Measurements from ENCODE around the gene CEACAM19.
A peak's percentile ranks its signal among the peaks of the same experiment; 100 is the strongest.

CEACAM19 gene

GRCh38 chr19:44672226-44672625 is 944 bp downstream of the CEACAM19 start:
- TF ChIP-seq POLR2A (IDR thresholded peaks at IDR 0.05; ENCODE audit: extremely low read depth, insufficient read length), result no peak
- DNase-seq (ENCODE audit: low read depth), result no peak
- H3K4me3 ChIP-seq (ENCODE audit: low read depth, low read length), result no peak overlapping the region

GRCh38 chr19:44673510-44673909 is 2.2 kb downstream of the CEACAM19 start:
- DNase-seq (ENCODE audit: low read depth), result no peak
- TF ChIP-seq POLR2A (IDR thresholded peaks at IDR 0.05; ENCODE audit: extremely low read depth, insufficient read length), result no peak
- H3K4me3 ChIP-seq (ENCODE audit: low read depth, low read length), result no peak overlapping the region

- TF ChIP-seq MYC (IDR thresholded peaks at IDR 0.05; ENCODE audit: low read depth, low read length), result no peak
- no peak for TF ChIP-seq MAX (IDR thresholded peaks at IDR 0.05; ENCODE audit: low read depth, low read length)
- no peak for DNase-seq (ENCODE audit: low read depth)
- H3K4me3 ChIP-seq (ENCODE audit: low read depth, low read length), result no peak overlapping the region
Observed at GRCh38 chr19:44675521-44675920, 4.2 kb downstream of the CEACAM19 start.

GRCh38 chr19:44677019-44677811 is 5.9 kb downstream of the CEACAM19 start:
- no peak for TF ChIP-seq CTCF (IDR thresholded peaks at IDR 0.05; ENCODE audit: low read depth, low read length)
- no peak for TF ChIP-seq MAX (IDR thresholded peaks at IDR 0.05; ENCODE audit: low read depth, low read length)
- TF ChIP-seq MYC (IDR thresholded peaks at IDR 0.05; ENCODE audit: low read depth, low read length), result no peak
- TF ChIP-seq POLR2A (IDR thresholded peaks at IDR 0.05; ENCODE audit: extremely low read depth, insufficient read length), result no peak
- DNase-seq (ENCODE audit: low read depth), result peak; percentile 66
- no peak overlapping the region for H3K4me3 ChIP-seq (ENCODE audit: low read depth, low read length)

- DNase-seq (ENCODE audit: low read depth), result no peak
- TF ChIP-seq CTCF (IDR thresholded peaks at IDR 0.05; ENCODE audit: low read depth, low read length) (no peak), MAX (IDR thresholded peaks at IDR 0.05; ENCODE audit: low read depth, low read length) (no peak), MYC (IDR thresholded peaks at IDR 0.05; ENCODE audit: low read depth, low read length) (no peak), POLR2A (IDR thresholded peaks at IDR 0.05; ENCODE audit: extremely low read depth, insufficient read length) (no peak)
- no peak overlapping the region for H3K4me3 ChIP-seq (ENCODE audit: low read depth, low read length)
Observed at GRCh38 chr19:44680536-44680935, 9.3 kb downstream of the CEACAM19 start.

- no peak for DNase-seq (ENCODE audit: low read depth)
- H3K4me3 ChIP-seq (ENCODE audit: low read depth, low read length), result no peak overlapping the region
- TF ChIP-seq MYC (IDR thresholded peaks at IDR 0.05; ENCODE audit: low read depth, low read length), result no peak
Observed at GRCh38 chr19:44681992-44682790, 10.9 kb downstream of the CEACAM19 start.

- no peak overlapping the region for H3K4me3 ChIP-seq (ENCODE audit: low read depth, low read length)
- TF ChIP-seq MYC (IDR thresholded peaks at IDR 0.05; ENCODE audit: low read depth, low read length) (no peak), CTCF (IDR thresholded peaks at IDR 0.05; ENCODE audit: low read depth, low read length) (no peak), MAX (IDR thresholded peaks at IDR 0.05; ENCODE audit: low read depth, low read length) (no peak), POLR2A (IDR thresholded peaks at IDR 0.05; ENCODE audit: extremely low read depth, insufficient read length) (no peak)
- no peak for DNase-seq (ENCODE audit: low read depth)
Observed at GRCh38 chr19:44682807-44683206, 11.5 kb downstream of the CEACAM19 start.
